Endothelial cell of umbilical vein (primary cell): ENCODE results near the gene SKAP1.

ENCODE experiments used
- EZH2 ChIP-seq: IDR thresholded peaks from 2 replicates; pipeline ENCODE4 v1.6.1; 2012; ENCODE audit warnings: borderline replicate concordance, low read depth, mild to moderate bottlenecking, moderate library complexity, low read length, inconsistent platforms; ENCODE audit not compliant: severe bottlenecking
- MAX ChIP-seq: IDR thresholded peaks from 2 replicates; pipeline ENCODE4 v1.6.1; 2011; ENCODE audit not compliant: insufficient read depth, insufficient read length
- POLR2A ChIP-seq: IDR thresholded peaks from 2 replicates; pipeline ENCODE4 v1.6.1; 2012; ENCODE audit warnings: low read depth, mild to moderate bottlenecking, control low read depth, low read length
- POLR2AphosphoS5 ChIP-seq: IDR thresholded peaks from 2 replicates; pipeline ENCODE4 v1.6.1; 2012; ENCODE audit warnings: low read depth, mild to moderate bottlenecking, control low read depth, low read length, moderate library complexity; ENCODE audit not compliant: insufficient read depth
- TF ChIP-seq, protein P1 (sequence below), 2 donors: IDR thresholded peaks; 1 replicate in 1 of 2; 2 replicates in 1 of 2; pipeline ENCODE4 v1.5.1; 2011; ENCODE audit warnings: low read length in 2 of 2, mild to moderate bottlenecking in 2 of 2, moderate library complexity in 2 of 2, control low read depth in 1 of 2, inconsistent platforms in 1 of 2, low read depth in 1 of 2; ENCODE audit not compliant: insufficient read depth in 1 of 2; ENCODE audit errors: extremely low read depth in 1 of 2

- TF ChIP-seq POLR2AphosphoS5: no peak
- TF ChIP-seq, protein P1, sequence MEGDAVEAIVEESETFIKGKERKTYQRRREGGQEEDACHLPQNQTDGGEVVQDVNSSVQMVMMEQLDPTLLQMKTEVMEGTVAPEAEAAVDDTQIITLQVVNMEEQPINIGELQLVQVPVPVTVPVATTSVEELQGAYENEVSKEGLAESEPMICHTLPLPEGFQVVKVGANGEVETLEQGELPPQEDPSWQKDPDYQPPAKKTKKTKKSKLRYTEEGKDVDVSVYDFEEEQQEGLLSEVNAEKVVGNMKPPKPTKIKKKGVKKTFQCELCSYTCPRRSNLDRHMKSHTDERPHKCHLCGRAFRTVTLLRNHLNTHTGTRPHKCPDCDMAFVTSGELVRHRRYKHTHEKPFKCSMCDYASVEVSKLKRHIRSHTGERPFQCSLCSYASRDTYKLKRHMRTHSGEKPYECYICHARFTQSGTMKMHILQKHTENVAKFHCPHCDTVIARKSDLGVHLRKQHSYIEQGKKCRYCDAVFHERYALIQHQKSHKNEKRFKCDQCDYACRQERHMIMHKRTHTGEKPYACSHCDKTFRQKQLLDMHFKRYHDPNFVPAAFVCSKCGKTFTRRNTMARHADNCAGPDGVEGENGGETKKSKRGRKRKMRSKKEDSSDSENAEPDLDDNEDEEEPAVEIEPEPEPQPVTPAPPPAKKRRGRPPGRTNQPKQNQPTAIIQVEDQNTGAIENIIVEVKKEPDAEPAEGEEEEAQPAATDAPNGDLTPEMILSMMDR (IDR thresholded peaks at IDR 0.05; ENCODE audit: extremely low read depth in 1 of 2, insufficient read depth in 1 of 2, low read depth in 1 of 2, low read length in 2 of 2): no peak
- TF ChIP-seq EZH2: no peak
- TF ChIP-seq POLR2A: no peak
- no peak for TF ChIP-seq MAX
Measured at GRCh38 chr17:48179071-48179945, 250.7 kb downstream of the SKAP1 start.
